Choroid plexus epithelial cell (primary cell): ENCODE results near the gene OBSCN.

Experiments
- DNase-seq: peaks from one replicate; pipeline ENCODE4 v3.0.0-alpha.2; 2010; ENCODE audit warnings: low read depth
- H3K4me3 ChIP-seq: 2 replicates; pipeline ENCODE4 v1.5.1; 2011; ENCODE audit warnings: low read depth, mild to moderate bottlenecking, control low read depth, low read length, moderate library complexity
- TF ChIP-seq, protein P1 (sequence below): conservative IDR thresholded peaks from 2 replicates; pipeline ENCODE4 v1.5.1; 2011; ENCODE audit warnings: low read depth, mild to moderate bottlenecking, control low read depth, inconsistent platforms, low read length, moderate library complexity

OBSCN gene

DNA sequence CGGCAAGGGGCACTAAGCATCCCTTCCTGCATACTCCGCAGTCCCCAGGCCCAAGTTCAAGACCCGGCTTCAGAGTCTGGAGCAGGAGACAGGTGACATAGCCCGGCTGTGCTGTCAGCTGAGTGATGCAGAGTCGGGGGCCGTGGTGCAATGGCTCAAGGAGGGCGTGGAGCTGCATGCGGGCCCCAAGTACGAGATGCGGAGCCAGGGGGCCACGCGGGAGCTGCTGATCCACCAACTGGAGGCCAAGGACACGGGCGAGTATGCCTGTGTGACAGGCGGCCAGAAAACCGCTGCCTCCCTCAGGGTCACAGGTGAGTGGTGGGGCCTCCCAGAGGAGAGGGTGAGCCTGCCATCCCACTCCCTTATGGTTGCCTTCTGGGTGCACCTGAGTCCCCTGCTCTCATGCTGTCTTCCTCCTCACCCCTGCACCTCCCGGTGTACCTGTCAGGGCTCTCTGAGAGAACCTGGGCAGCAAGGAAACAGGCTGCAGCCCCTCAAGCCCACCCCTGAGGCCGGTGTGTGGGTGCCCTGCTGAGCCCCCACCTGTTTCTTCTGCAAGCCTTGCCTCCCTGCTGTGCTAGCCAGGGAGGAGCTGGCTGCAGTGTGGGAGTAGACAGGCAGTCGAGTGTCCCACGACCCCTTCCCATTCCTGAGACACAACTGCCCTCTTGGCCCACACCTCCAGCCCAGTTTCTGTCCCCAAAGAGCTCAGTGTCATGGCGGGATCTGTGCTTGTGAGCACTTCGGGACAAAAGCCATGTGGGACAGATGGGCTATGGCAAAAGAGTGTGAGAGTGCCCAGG is 99.6 kb downstream of the OBSCN start:
- TF ChIP-seq, protein P1, sequence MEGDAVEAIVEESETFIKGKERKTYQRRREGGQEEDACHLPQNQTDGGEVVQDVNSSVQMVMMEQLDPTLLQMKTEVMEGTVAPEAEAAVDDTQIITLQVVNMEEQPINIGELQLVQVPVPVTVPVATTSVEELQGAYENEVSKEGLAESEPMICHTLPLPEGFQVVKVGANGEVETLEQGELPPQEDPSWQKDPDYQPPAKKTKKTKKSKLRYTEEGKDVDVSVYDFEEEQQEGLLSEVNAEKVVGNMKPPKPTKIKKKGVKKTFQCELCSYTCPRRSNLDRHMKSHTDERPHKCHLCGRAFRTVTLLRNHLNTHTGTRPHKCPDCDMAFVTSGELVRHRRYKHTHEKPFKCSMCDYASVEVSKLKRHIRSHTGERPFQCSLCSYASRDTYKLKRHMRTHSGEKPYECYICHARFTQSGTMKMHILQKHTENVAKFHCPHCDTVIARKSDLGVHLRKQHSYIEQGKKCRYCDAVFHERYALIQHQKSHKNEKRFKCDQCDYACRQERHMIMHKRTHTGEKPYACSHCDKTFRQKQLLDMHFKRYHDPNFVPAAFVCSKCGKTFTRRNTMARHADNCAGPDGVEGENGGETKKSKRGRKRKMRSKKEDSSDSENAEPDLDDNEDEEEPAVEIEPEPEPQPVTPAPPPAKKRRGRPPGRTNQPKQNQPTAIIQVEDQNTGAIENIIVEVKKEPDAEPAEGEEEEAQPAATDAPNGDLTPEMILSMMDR = no peak
- no peak overlapping the region for H3K4me3 ChIP-seq
- no peak for DNase-seq

DNA sequence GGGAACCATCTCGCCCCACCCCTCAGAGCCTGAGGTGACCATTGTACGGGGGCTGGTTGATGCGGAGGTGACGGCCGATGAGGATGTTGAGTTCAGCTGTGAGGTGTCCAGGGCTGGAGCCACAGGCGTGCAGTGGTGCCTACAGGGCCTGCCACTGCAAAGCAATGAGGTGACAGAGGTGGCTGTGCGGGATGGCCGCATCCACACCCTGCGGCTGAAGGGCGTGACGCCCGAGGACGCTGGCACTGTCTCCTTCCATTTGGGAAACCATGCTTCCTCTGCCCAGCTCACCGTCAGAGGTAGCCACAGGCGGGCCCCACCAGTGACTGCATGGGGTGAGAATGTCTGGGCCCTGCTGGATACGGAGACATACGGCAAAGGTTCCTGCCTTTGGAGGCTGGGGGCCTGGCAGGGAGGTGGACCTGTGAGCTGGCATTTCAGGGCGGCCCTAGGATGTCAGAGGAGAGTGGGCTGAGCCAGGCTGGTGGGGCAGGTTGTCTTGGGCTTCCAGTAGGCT is 100.3 kb downstream of the OBSCN start:
- DNase-seq = no peak
- TF ChIP-seq, protein P1 = no peak
- H3K4me3 ChIP-seq = no peak overlapping the region

GRCh38 chr1:228308628-228309325 is 100.9 kb downstream of the OBSCN start:
- no peak for DNase-seq
- H3K4me3 ChIP-seq = no peak overlapping the region
- TF ChIP-seq, protein P1 = no peak

DNA sequence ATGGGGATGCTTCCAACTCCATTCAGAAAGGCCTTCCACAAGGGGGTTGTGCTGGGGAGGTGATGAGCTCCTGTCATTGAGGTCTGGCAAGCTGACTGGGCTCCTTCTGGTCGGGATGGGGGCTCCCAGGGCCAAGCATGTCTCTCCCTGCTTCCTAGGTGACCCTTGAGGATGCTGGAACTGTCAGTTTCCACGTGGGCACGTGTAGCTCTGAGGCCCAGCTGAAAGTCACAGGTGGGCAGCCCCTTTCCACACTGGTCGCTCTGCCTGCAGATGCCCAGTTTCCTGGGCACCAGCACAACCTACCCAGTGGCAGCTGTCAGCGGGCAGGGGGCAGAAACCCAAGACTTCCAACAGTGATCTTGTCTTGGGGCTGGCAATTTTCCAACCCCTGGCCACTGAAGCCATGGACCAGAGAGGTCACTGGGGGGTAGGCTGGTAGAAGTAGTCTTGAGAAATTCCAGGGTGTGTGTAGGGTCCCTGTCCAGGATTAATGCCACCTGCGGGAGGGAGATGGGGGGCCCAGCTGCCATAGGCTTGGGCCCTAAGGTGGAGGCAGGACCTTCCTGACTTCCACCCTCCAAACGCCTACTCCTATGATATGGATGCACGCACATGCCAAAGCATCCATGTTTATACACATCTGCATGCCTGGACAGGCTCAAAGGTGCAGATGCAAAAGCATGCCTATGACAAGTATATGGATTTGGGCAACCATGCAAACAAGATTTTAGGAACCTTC is 101.7 kb downstream of the OBSCN start:
- no peak overlapping the region for H3K4me3 ChIP-seq
- no peak for DNase-seq
- TF ChIP-seq, protein P1 = no peak

DNA sequence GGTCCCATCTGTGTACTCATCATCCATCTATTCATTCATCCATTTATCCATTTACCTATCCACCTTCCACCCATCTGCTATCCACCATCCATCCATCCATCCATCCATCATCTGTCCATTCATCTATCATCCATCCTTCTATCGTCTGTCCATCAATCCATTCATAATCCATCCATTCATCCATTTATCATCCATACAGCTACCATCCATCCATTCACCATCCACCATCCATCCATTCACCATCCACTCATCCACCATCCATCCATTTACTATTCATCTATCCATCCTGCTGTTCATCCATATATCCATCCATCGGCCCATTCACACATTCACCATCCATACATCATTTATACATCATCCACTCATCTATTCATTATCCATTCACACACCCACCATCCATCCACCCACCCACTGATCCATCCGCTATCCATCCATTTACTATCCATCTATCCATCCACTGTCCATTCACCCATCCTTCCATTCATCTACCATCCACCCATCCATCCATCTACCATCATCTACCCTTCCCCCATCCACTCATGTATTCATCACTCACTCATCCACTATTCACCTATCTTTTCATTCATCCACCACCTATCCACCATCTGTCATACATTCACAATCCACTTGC is 102.4 kb downstream of the OBSCN start:
- H3K4me3 ChIP-seq = no peak overlapping the region
- DNase-seq = no peak
- TF ChIP-seq, protein P1 = no peak

GRCh38 chr1:228311091-228311490 is 103.2 kb downstream of the OBSCN start:
- TF ChIP-seq, protein P1 = no peak
- no peak overlapping the region for H3K4me3 ChIP-seq
- DNase-seq = no peak
